Measurements from ENCODE around the gene DPAGT1.
"Not testable (repeated sequence)": the region's sequence is repeated elsewhere in the genome, so short reads cannot be mapped to it uniquely, and the experiment has no call there.

DPAGT1 gene

GRCh38 chr11:119101759-119102423 lies at the start of gene DPAGT1:
TSS of gene DPAGT1 (minus strand) at chr11:119101853. CDS start at chr11:119101655, 198 bp downstream.
- DNase-seq (ENCODE audit: low read depth in 2 of 2, low spot score in 1 of 2) = peak; percentile 70 to 72

DNA sequence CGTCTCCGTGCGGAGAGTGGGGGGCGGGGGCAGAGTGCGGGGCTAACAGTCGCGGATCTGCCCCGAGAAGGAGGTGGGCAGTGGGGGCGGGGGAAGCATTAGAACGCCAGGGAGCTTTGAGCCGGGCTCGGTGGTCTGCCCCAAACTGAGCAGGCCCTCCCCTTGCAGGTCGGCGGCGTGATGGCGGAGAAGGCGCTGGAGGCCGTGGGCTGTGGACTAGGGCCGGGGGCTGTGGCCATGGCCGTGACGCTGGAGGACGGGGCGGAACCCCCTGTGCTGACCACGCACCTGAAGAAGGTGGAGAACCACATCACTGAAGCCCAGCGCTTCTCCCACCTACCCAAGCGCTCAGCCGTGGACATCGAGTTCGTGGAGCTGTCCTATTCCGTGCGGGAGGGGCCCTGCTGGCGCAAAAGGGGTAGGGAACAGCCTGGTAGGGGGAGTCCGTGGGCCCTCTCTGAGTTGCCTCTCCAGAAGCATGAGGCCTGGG lies 48.2 kb upstream of the DPAGT1 start:
- no peak for DNase-seq (ENCODE audit: low read depth in 2 of 2, low spot score in 1 of 2)

DNA sequence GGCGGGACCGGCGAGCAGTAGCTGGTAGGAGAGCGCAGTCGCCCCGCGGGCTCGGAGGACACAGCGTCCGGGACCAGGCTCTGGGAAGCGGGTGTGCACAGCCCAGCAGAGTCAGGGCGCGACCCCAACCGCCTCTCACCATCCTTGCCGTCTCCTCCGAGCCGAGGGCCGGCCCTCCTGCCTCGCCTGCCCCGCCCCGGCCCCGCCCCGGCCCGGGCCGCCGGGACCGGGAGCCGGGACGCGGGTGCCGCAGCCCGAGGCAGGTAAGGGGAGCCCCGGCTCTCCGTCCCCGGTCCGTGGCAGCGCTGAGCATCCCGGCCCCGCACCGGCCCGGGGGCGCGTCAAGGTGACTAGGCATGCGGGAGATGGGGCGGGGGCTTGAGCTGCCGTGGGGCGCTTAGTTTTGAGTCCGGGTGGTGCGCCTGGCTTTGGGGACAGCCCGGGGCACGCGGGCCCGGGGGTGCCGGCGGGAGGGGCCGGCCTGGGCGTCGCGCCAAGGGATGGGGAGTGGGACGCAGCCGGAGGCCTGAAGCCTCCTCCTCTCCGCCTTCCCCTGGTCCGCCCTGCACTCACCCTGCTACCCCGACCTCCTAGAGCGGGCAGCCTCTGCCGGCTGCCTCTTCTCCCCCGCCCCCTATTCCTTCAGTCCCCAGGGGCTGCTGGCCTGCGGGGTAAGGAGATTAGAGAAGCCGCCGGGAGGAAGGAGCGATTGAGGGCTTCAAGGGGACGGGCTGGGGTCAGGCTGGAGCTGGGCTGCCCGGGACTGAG lies 47.5 kb upstream of the DPAGT1 start, which contains the start of gene ABCG4:
Gene ABCG4, plus strand, starts transcription at position 35 of the 768 bp plus-strand sequence. CDS start 914 bp downstream, outside the sequence.
- no peak for DNase-seq (ENCODE audit: low read depth in 2 of 2, low spot score in 1 of 2)

GRCh38 chr11:119148720-119149017 lies 47.0 kb upstream of the DPAGT1 start:
- DNase-seq (ENCODE audit: low read depth in 2 of 2, low spot score in 1 of 2) = no peak

DNA sequence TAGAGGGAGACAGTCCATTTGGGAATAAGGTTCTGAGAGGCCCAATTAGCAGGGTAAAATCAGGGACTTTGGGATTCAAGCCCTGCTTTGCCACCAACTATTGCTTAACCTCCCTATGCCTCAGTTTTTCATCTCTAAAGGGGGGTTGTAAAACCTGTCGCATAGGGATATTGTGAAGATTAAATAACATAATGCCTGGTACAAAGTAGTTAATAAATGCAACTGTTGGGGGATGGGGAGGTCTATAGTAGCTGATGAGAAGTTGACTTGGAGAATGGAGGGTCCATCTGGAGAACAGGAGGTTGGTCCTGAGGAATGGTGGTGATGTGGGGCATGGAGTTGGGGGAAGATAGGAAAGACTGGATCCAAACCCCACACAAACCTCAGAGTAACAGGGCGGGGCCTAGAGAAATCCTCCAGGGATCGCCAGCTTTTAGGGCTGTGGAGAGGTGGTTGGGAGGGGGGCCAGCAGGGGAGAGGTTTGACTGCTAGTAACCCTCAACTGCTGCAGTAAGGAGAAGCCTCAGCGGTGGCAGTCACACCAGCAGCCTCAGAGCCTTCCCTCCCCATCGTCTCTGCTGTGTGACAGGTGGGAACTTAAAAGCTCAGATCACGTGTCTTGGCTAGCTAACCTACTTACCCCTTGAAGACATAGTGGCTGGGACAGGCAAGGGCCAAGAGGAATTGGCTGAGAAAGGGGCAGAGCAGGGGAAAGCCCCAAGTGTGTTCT lies 46.1 kb upstream of the DPAGT1 start:
- DNase-seq (ENCODE audit: low read depth in 2 of 2, low spot score in 1 of 2) = no peak

- DNase-seq (ENCODE audit: low read depth in 2 of 2, low spot score in 1 of 2) = no peak
These were observed 43.9 kb upstream of the DPAGT1 start for GRCh38 chr11:119145551-119145950.

- DNase-seq (ENCODE audit: low read depth in 2 of 2, low spot score in 1 of 2) = no peak
These were observed 43.3 kb upstream of the DPAGT1 start for GRCh38 chr11:119144825-119145486.

DNA sequence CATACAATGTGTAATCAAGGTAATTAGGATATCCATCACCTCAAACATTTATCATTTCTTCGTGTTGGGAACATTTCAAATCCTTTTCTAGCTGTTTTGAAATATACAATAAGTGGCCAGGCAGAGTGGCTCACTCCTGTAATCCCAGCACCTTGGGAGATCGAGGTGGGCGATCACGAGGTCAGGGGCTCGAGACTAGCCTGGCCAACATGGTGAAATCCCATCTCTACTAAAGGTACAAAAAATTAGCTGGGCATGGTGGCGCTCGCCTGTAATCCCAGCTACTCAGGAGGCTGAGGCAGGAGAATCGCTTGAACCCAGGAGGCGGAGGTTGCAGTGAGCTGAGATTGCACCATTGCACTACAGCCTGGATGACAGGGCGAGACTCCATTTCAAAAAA lies 37.6 kb upstream of the DPAGT1 start:
- DNase-seq (ENCODE audit: low read depth in 2 of 2, low spot score in 1 of 2) = not testable (repeated sequence)

DNA sequence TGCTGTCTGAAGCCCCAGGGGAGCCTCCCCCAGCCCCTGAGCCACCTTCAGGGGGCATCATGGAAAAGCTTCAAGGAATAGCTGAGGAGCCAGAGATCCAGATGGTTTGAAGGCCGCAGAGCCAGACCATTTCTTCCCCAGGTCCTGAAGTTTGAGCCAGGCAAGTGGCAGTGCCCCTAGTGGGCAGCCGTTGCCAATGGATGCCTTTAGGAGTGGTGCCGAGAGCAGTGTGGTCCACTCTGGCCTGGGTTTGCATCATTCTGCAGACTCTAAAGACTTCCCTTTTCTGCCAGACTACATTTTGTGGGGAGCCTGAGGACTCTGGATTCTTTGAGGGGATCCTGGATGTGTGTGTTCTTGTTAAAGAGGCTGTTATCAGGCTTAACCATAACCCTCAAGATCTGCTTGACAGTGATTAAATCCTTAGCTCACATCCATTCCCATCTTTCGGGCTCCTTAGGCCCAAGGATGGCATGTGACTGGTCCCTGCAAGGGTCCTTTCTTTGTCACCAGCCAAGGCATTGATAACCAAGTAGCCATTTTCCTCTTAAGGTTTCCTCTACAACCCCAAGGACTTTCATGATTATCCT lies 32.8 kb upstream of the DPAGT1 start:
- no peak for DNase-seq (ENCODE audit: low read depth in 2 of 2, low spot score in 1 of 2)

DNA sequence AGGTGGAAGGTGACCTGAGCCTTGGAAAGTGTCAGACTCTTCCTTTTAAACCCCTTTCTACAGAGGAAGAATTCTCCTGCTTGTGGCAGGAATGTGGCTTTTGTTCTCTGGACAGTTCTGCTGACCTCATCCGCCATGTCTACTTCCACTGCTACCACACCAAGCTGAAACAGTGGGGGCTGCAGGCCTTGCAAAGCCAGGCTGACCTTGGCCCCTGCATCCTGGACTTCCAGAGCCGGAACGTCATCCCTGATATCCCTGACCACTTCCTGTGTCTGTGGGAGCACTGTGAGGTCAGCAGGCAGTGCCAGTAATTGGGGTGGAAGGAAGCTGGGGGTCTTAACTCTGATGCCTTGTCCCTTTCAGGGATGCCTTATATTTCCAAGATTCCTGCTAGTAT lies 29.0 kb upstream of the DPAGT1 start:
- DNase-seq (ENCODE audit: low read depth in 2 of 2, low spot score in 1 of 2) = no peak

GRCh38 chr11:119126675-119127268 lies 25.1 kb upstream of the DPAGT1 start:
- DNase-seq (ENCODE audit: low read depth in 2 of 2, low spot score in 1 of 2) = no peak

DNA sequence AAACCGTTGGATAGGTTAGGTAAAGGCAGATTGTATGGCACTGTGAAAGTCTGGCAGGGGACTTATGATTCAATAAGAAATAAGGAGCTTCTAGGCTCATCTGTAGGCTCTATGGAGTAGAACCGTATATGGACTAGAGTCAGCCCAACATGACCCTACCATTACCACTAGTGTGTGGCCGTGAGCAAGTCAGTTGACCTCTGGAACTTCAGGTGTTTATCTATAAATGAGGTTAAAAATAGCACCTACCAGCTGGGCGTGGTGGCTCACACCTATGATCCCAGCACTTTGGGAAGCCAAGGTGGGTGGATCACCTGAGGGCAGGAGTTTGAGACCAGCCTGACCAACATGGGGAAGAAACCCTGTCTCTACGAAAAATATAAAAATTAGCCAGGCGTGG lies 24.2 kb upstream of the DPAGT1 start:
- DNase-seq (ENCODE audit: low read depth in 2 of 2, low spot score in 1 of 2) = no peak

DNA sequence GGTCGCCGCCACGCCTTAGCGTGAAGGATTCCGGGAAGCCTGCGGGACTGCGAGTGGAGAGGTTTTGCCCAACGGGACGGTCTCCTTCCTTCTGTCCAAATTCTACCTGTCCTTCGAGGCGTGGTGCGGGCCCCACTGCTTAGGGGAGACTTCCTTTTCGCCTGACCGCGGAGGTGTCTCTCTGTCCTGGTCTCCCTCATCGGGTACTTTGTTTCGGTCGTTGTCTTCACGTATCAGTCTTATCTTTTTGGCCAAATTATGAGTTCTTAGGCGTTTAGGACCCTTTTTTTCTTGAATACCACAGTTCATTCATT lies 20.1 kb upstream of the DPAGT1 start:
- no peak for DNase-seq (ENCODE audit: low read depth in 2 of 2, low spot score in 1 of 2)

- peak; percentile 100 for DNase-seq (ENCODE audit: low read depth in 2 of 2, low spot score in 1 of 2)
These were observed 19.6 kb upstream of the DPAGT1 start, which contains the start of gene HINFP for GRCh38 chr11:119121008-119121810. TSS of gene HINFP (plus strand) at chr11:119121580. CDS start at chr11:119126945, 5,365 bp downstream.

DNA sequence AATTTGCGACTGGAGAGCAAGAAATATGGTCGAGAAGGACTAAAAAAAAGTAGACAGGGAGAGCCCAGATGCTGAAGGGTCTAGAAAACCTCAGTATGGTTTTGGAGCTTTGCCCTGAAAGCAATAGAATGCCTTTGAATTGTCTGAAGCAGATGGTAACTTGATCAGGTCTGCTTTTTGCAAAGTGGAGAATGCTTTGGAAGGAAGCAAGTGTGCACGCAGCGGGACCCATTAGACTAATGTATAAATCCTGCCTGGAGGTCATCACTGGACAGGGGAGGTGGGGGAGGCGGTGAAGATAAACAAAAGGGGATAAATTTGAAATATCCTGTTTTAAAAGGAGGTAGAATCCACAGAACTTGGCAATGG lies 19.0 kb upstream of the DPAGT1 start:
- no peak for DNase-seq (ENCODE audit: low read depth in 2 of 2, low spot score in 1 of 2)

DNA sequence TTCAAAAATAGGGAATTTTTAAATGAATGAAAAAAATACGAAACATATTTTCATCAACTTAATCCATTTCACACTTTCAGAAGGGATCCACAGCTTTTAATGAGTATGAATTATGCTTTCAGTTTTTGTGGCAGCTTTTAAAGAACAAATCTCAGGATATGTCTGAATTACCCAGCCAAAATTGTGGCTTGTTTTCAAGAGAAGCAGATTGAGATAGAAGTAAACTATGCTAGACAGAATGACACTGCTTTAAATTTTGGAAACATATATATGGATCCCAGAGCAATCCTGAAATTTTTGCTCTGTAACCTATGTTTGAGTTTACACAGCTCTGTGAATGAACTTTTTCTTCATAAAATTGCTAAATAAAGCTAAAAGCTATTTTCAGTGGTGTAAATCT lies 17.3 kb upstream of the DPAGT1 start:
- no peak for DNase-seq (ENCODE audit: low read depth in 2 of 2, low spot score in 1 of 2)

- DNase-seq (ENCODE audit: low read depth in 2 of 2, low spot score in 1 of 2) = no peak
These were observed 16.6 kb upstream of the DPAGT1 start for GRCh38 chr11:119118227-119118626.

GRCh38 chr11:119117004-119117706 lies 15.5 kb upstream of the DPAGT1 start:
- no peak for DNase-seq (ENCODE audit: low read depth in 2 of 2, low spot score in 1 of 2)

- no peak for DNase-seq (ENCODE audit: low read depth in 2 of 2, low spot score in 1 of 2)
These were observed 14.9 kb upstream of the DPAGT1 start for GRCh38 chr11:119116601-119117000.
